CD4-positive, alpha-beta T cell treated with Interleukin-4 for 4 hours (primary cell): ENCODE results near the gene GADD45B.
"Not testable (repeated sequence)": the region's sequence is repeated elsewhere in the genome, so short reads cannot be mapped to it uniquely, and the experiment has no call there.

Experiments
- DNase-seq: peaks from one replicate; pipeline ENCODE4 v3.0.0-alpha.2; 2020

The GADD45B gene

GRCh38 chr19:2469915-2470200, 6.1 kb upstream of the GADD45B start:
- not testable (repeated sequence) for DNase-seq

- peak; percentile 85 for DNase-seq
Measured at GRCh38 chr19:2474232-2475017, 1.5 kb upstream of the GADD45B start.

GRCh38 chr19:2475018-2475701, 767 bp upstream of the GADD45B start:
- peak; percentile 58 for DNase-seq

- DNase-seq = peak; percentile 62
Measured at GRCh38 chr19:2476451-2477140, 669 bp downstream of the GADD45B start.

- no peak for DNase-seq
Measured at GRCh38 chr19:2477141-2477710, 1.3 kb downstream of the GADD45B start.

GRCh38 chr19:2477732-2478191, 1.8 kb downstream of the GADD45B start:
- no peak for DNase-seq

GRCh38 chr19:2478278-2478755, 2.4 kb downstream of the GADD45B start:
- peak; percentile 49 for DNase-seq

- DNase-seq = peak; percentile 63
Measured at GRCh38 chr19:2478756-2479555, 3.0 kb downstream of the GADD45B start.

- no peak for DNase-seq
Measured at GRCh38 chr19:2479556-2480194, 3.7 kb downstream of the GADD45B start.

GRCh38 chr19:2481466-2481865, 5.5 kb downstream of the GADD45B start:
- no peak for DNase-seq

GRCh38 chr19:2482354-2483038, 6.6 kb downstream of the GADD45B start:
- DNase-seq = no peak

- DNase-seq = no peak
Measured at GRCh38 chr19:2483084-2483483, 7.2 kb downstream of the GADD45B start.

GRCh38 chr19:2483484-2484151, 7.7 kb downstream of the GADD45B start:
- DNase-seq = no peak

- DNase-seq = no peak
Measured at GRCh38 chr19:2484178-2484937, 8.4 kb downstream of the GADD45B start.

GRCh38 chr19:2485428-2485827, 9.5 kb downstream of the GADD45B start:
- no peak for DNase-seq

GRCh38 chr19:2487090-2487489, 11.2 kb downstream of the GADD45B start:
- no peak for DNase-seq

GRCh38 chr19:2487842-2488241, 11.9 kb downstream of the GADD45B start:
- no peak for DNase-seq

GRCh38 chr19:2488405-2488941, 12.5 kb downstream of the GADD45B start:
- DNase-seq = no peak

GRCh38 chr19:2488942-2489731, 13.2 kb downstream of the GADD45B start:
- no peak for DNase-seq
